ENCODE data around the gene MICAL3.

MICAL3 gene

GRCh38 chr22:17791196-17791595 lies 233.2 kb downstream of the MICAL3 start:
- Histone ChIP-seq H3K27me3 (replicated peaks; ENCODE audit: insufficient read depth, low read length) (no peaks in the 10 kb centered on the region), H3K79me2 (ENCODE audit: low read length) (no peaks in the 10 kb centered on the region), H3K36me3 (replicated peaks; ENCODE audit: insufficient read depth, low read length) (no peaks in the 10 kb centered on the region), H3F3A (ENCODE audit: insufficient read depth, low read length) (no peaks in the 10 kb centered on the region), H3K27ac (ENCODE audit: low read length) (no peak overlapping the region), H3K9me3 (replicated peaks; ENCODE audit: insufficient read depth, low read length) (no peaks in the 10 kb centered on the region), H3K4me2 (ENCODE audit: low read depth, low read length) (no peak overlapping the region), H3K4me1 (ENCODE audit: low read length) (no peaks in the 10 kb centered on the region), H4K20me1 (ENCODE audit: insufficient read depth, low read length) (no peaks in the 10 kb centered on the region), H3K9me2 (replicated peaks; ENCODE audit: insufficient read depth, low read length) (no peaks in the 10 kb centered on the region), H2AFZ (ENCODE audit: low read length) (no peak overlapping the region), H3K4me3 (ENCODE audit: low read length) (no peak overlapping the region), H3K9ac (ENCODE audit: low read length) (no peak overlapping the region)
- TF ChIP-seq EZH2 (optimal IDR thresholded peaks at IDR 0.05; ENCODE audit: low read depth, low read length), result no peak
- no peak for TF ChIP-seq CTCF (IDR thresholded peaks at IDR 0.05; ENCODE audit: low read length)
- TF ChIP-seq EZH2phosphoT487 (IDR thresholded peaks at IDR 0.05; ENCODE audit: low read length), result no peak
- no peak for DNase-seq

- Histone ChIP-seq H4K20me1 (ENCODE audit: insufficient read depth, low read length) (no peaks in the 10 kb centered on the region), H3F3A (ENCODE audit: insufficient read depth, low read length) (no peaks in the 10 kb centered on the region), H3K4me3 (ENCODE audit: low read length) (no peak overlapping the region), H3K27ac (ENCODE audit: low read length) (no peak overlapping the region), H3K9ac (ENCODE audit: low read length) (no peak overlapping the region), H3K9me3 (replicated peaks; ENCODE audit: insufficient read depth, low read length) (no peaks in the 10 kb centered on the region), H2AFZ (ENCODE audit: low read length) (no peak overlapping the region), H3K4me2 (ENCODE audit: low read depth, low read length) (no peak overlapping the region), H3K36me3 (replicated peaks; ENCODE audit: insufficient read depth, low read length) (no peaks in the 10 kb centered on the region), H3K4me1 (ENCODE audit: low read length) (no peaks in the 10 kb centered on the region), H3K9me2 (replicated peaks; ENCODE audit: insufficient read depth, low read length) (no peaks in the 10 kb centered on the region), H3K27me3 (replicated peaks; ENCODE audit: insufficient read depth, low read length) (no peaks in the 10 kb centered on the region), H3K79me2 (ENCODE audit: low read length) (no peaks in the 10 kb centered on the region)
- TF ChIP-seq EZH2 (optimal IDR thresholded peaks at IDR 0.05; ENCODE audit: low read depth, low read length), result no peak
- TF ChIP-seq CTCF (IDR thresholded peaks at IDR 0.05; ENCODE audit: low read length), result no peak
- TF ChIP-seq EZH2phosphoT487 (IDR thresholded peaks at IDR 0.05; ENCODE audit: low read length), result no peak
- DNase-seq, result no peak
Measured at GRCh38 chr22:17789379-17790200, 234.8 kb downstream of the MICAL3 start.

GRCh38 chr22:17788528-17789378 lies 235.6 kb downstream of the MICAL3 start:
- TF ChIP-seq EZH2 (optimal IDR thresholded peaks at IDR 0.05; ENCODE audit: low read depth, low read length) (no peak), CTCF (IDR thresholded peaks at IDR 0.05; ENCODE audit: low read length) (no peak), EZH2phosphoT487 (IDR thresholded peaks at IDR 0.05; ENCODE audit: low read length) (no peak)

More at GRCh38 chr22:17788528-17789378, 235.6 kb downstream of the MICAL3 start:
- Histone ChIP-seq H3K9me3 (replicated peaks; ENCODE audit: insufficient read depth, low read length) (no peaks in the 10 kb centered on the region), H3K27me3 (replicated peaks; ENCODE audit: insufficient read depth, low read length) (no peaks in the 10 kb centered on the region), H3K27ac (ENCODE audit: low read length) (no peak overlapping the region), H2AFZ (ENCODE audit: low read length) (no peak overlapping the region), H3K4me2 (ENCODE audit: low read depth, low read length) (no peak overlapping the region), H3K79me2 (ENCODE audit: low read length) (no peaks in the 10 kb centered on the region), H3K9ac (ENCODE audit: low read length) (no peak overlapping the region), H3K4me3 (ENCODE audit: low read length) (no peak overlapping the region), H3K36me3 (replicated peaks; ENCODE audit: insufficient read depth, low read length) (no peaks in the 10 kb centered on the region), H4K20me1 (ENCODE audit: insufficient read depth, low read length) (no peaks in the 10 kb centered on the region), H3F3A (ENCODE audit: insufficient read depth, low read length) (no peaks in the 10 kb centered on the region), H3K9me2 (replicated peaks; ENCODE audit: insufficient read depth, low read length) (no peaks in the 10 kb centered on the region), H3K4me1 (ENCODE audit: low read length) (no peaks in the 10 kb centered on the region)
- no peak for DNase-seq

All from MM.1S (cell line).